Ishikawa (cell line): Measurements from ENCODE around the gene CAMP.
A peak's percentile ranks its signal among the peaks of the same experiment; 100 is the strongest.

ENCODE experiments used
- CEBPB ChIP-seq: IDR thresholded peaks from 2 replicates; pipeline ENCODE4 v1.6.1; 2012
- CREB1 ChIP-seq: IDR thresholded peaks from 2 replicates; pipeline ENCODE4 v1.6.1; 2012; ENCODE audit warnings: low read depth
- EGR1 ChIP-seq: IDR thresholded peaks from 2 replicates; pipeline ENCODE4 v1.6.1; 2012
- EP300 ChIP-seq: IDR thresholded peaks from 2 replicates; pipeline ENCODE4 v1.6.1; 2012; ENCODE audit warnings: borderline replicate concordance
- FOXM1 ChIP-seq: IDR thresholded peaks from 2 replicates; pipeline ENCODE4 v1.6.1; 2012; ENCODE audit warnings: low read depth, borderline replicate concordance
- MAX ChIP-seq: IDR thresholded peaks from 2 replicates; pipeline ENCODE4 v1.6.1; 2012
- NFIC ChIP-seq: IDR thresholded peaks from 2 replicates; pipeline ENCODE4 v1.6.1; 2012
- RAD21 ChIP-seq: IDR thresholded peaks from 2 replicates; pipeline ENCODE4 v1.6.1; 2012; ENCODE audit warnings: low read depth
- TAF1 ChIP-seq: IDR thresholded peaks from 2 replicates; pipeline ENCODE4 v1.6.1; 2012; ENCODE audit warnings: low read depth, mild to moderate bottlenecking
- TCF12 ChIP-seq: IDR thresholded peaks from 2 replicates; pipeline ENCODE4 v1.6.1; 2012; ENCODE audit warnings: low read depth
- TEAD4 ChIP-seq: IDR thresholded peaks from 2 replicates; pipeline ENCODE4 v1.6.1; 2012
- YY1 ChIP-seq: IDR thresholded peaks from 2 replicates; pipeline ENCODE4 v1.6.1; 2012; ENCODE audit warnings: low read depth
- ZBTB7A ChIP-seq: IDR thresholded peaks from 2 replicates; pipeline ENCODE4 v1.6.1; 2012; ENCODE audit warnings: low read depth
- TF ChIP-seq, protein P1 (sequence below): IDR thresholded peaks from 2 replicates; pipeline ENCODE4 v1.6.1; 2012; ENCODE audit warnings: low read depth, mild to moderate bottlenecking
- TF ChIP-seq, protein P2 (sequence below): IDR thresholded peaks from 2 replicates; pipeline ENCODE4 v1.6.1; 2012

Gene CAMP

GRCh38 chr3:48270306-48270705, 47.0 kb downstream of the CAMP start:
- no peak for TF ChIP-seq EP300
- TF ChIP-seq CEBPB, result no peak
- TF ChIP-seq, protein P1, sequence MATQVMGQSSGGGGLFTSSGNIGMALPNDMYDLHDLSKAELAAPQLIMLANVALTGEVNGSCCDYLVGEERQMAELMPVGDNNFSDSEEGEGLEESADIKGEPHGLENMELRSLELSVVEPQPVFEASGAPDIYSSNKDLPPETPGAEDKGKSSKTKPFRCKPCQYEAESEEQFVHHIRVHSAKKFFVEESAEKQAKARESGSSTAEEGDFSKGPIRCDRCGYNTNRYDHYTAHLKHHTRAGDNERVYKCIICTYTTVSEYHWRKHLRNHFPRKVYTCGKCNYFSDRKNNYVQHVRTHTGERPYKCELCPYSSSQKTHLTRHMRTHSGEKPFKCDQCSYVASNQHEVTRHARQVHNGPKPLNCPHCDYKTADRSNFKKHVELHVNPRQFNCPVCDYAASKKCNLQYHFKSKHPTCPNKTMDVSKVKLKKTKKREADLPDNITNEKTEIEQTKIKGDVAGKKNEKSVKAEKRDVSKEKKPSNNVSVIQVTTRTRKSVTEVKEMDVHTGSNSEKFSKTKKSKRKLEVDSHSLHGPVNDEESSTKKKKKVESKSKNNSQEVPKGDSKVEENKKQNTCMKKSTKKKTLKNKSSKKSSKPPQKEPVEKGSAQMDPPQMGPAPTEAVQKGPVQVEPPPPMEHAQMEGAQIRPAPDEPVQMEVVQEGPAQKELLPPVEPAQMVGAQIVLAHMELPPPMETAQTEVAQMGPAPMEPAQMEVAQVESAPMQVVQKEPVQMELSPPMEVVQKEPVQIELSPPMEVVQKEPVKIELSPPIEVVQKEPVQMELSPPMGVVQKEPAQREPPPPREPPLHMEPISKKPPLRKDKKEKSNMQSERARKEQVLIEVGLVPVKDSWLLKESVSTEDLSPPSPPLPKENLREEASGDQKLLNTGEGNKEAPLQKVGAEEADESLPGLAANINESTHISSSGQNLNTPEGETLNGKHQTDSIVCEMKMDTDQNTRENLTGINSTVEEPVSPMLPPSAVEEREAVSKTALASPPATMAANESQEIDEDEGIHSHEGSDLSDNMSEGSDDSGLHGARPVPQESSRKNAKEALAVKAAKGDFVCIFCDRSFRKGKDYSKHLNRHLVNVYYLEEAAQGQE, result no peak
- no peak for TF ChIP-seq ZBTB7A
- TF ChIP-seq TAF1, result no peak
- no peak for TF ChIP-seq TEAD4
- TF ChIP-seq RAD21, result no peak
- no peak for TF ChIP-seq CREB1
- TF ChIP-seq EGR1, result no peak
- no peak for TF ChIP-seq YY1
- TF ChIP-seq TCF12, result no peak
- TF ChIP-seq MAX, result no peak
- no peak for TF ChIP-seq NFIC

GRCh38 chr3:48271763-48272498, 48.6 kb downstream of the CAMP start:
- TF ChIP-seq TCF12 (no peak), TEAD4 (no peak), FOXM1 (no peak), RAD21 (no peak), ZBTB7A (no peak)

- TF ChIP-seq RAD21 (peak; percentile 92), CREB1 (no peak)
These were observed 50.4 kb downstream of the CAMP start for GRCh38 chr3:48273594-48274211.

DNA sequence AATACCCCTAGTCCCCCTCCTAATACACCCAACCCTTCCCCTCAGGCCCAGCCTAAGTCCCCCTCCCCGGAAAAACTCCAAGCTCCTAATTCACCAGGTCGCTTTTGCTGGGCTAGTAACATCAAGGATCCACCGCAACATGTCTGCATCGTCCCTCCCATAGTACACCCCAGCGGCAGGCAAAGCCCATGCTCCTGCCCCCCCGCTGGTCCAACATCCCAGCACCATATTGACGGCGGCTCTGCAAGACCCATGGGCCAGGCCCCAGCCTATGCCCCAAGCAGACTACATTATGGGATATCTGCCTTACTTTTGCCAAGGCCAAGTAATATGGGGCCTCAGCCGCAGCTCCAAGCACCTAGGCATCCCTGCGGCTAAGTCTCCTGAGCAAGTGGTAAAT, 51.2 kb downstream of the CAMP start:
- TF ChIP-seq, protein P2, sequence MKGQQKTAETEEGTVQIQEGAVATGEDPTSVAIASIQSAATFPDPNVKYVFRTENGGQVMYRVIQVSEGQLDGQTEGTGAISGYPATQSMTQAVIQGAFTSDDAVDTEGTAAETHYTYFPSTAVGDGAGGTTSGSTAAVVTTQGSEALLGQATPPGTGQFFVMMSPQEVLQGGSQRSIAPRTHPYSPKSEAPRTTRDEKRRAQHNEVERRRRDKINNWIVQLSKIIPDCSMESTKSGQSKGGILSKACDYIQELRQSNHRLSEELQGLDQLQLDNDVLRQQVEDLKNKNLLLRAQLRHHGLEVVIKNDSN, result no peak
- TF ChIP-seq TAF1 (no peak), RAD21 (no peak), MAX (no peak), EGR1 (no peak), TCF12 (no peak), ZBTB7A (no peak), CEBPB (no peak), CREB1 (no peak), TEAD4 (no peak), YY1 (no peak), FOXM1 (no peak)
- TF ChIP-seq, protein P1, result no peak
